LNCaP clone FGC (cell line): ENCODE measurements around the gene LBX2.
"Not testable (repeated sequence)": the region's sequence is repeated elsewhere in the genome, so short reads cannot be mapped to it uniquely, and the experiment has no call there.

Source experiments
- DNase-seq: peaks from one replicate; pipeline ENCODE4 v3.0.0-alpha.2; 2011; ENCODE audit warnings: low read depth
- H3K4me3 ChIP-seq: 2 replicates; pipeline ENCODE4 v1.5.1; 2011; ENCODE audit warnings: mild to moderate bottlenecking, low read depth, low read length, control low read depth
- TF ChIP-seq, protein P1 (sequence below): IDR thresholded peaks from 2 replicates; pipeline ENCODE4 v1.5.1; 2012; ENCODE audit warnings: mild to moderate bottlenecking; ENCODE audit not compliant: control insufficient read depth, insufficient read depth; ENCODE audit errors: extremely low read depth

Gene LBX2

DNA sequence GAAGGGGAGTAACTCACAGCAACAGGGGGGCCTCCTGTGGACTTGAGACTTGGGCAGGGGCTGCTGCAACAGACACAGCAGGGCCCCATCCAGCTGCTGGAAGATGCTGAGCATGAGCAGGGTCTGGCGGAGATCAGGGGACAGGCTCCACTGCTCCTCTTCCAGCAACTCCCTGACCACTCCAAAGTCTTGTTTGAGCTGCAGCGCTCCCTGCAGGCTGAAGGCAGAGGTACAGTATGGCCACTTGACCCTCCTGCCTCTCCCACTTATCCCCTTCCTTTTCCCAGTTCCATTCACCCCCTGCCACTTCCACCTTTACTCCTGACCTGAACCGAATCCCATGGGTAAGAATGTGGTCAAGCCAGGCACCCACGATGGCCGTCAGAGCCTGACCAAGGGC lies 24.5 kb downstream of the LBX2 start:
- DNase-seq = no peak
- TF ChIP-seq, protein P1, sequence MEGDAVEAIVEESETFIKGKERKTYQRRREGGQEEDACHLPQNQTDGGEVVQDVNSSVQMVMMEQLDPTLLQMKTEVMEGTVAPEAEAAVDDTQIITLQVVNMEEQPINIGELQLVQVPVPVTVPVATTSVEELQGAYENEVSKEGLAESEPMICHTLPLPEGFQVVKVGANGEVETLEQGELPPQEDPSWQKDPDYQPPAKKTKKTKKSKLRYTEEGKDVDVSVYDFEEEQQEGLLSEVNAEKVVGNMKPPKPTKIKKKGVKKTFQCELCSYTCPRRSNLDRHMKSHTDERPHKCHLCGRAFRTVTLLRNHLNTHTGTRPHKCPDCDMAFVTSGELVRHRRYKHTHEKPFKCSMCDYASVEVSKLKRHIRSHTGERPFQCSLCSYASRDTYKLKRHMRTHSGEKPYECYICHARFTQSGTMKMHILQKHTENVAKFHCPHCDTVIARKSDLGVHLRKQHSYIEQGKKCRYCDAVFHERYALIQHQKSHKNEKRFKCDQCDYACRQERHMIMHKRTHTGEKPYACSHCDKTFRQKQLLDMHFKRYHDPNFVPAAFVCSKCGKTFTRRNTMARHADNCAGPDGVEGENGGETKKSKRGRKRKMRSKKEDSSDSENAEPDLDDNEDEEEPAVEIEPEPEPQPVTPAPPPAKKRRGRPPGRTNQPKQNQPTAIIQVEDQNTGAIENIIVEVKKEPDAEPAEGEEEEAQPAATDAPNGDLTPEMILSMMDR = no peak
- H3K4me3 ChIP-seq = no peak overlapping the region

- no peak for DNase-seq
- no peak overlapping the region for H3K4me3 ChIP-seq
These were observed 24.9 kb downstream of the LBX2 start for GRCh38 chr2:74474481-74474880.

GRCh38 chr2:74472945-74473258 lies 26.5 kb downstream of the LBX2 start:
- peak overlapping the region; percentile 66 for H3K4me3 ChIP-seq
- no peak for DNase-seq
- TF ChIP-seq, protein P1 = no peak

More at GRCh38 chr2:74474481-74474880, 24.9 kb downstream of the LBX2 start:
- TF ChIP-seq, protein P1 = no peak

GRCh38 chr2:74472086-74472944 lies 27.1 kb downstream of the LBX2 start, which contains the start of gene MRPL53:
MRPL53 (minus strand) TSS chr2:74472680; CDS start chr2:74472660, 20 bp downstream.
- DNase-seq = peak; percentile 78
- H3K4me3 ChIP-seq = peak within 1 kb of the TSS; percentile 66
- TF ChIP-seq, protein P1 = no peak

- DNase-seq = no peak
- peak overlapping the region; percentile 66 for H3K4me3 ChIP-seq
- TF ChIP-seq, protein P1 = no peak
These were observed 27.9 kb downstream of the LBX2 start for GRCh38 chr2:74471332-74472065.

DNA sequence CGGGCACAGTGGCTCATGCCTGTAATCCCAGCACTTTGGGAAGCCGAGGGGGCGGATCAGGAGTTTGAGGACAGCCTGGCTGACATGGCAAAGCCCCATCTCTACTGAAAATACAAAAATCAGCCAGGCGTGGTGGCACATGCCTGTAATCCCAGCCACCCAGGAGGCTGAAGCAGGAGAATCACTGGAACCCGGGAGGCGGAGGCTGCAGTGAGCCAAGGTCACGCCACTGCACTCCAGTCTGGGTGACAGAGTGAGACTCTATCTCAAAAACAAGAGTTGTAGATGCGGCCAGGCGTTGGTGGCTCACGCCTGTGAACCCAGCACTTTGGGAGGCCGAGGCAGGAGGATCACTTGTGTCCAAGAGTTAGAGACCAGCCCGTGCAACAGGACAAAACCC lies 28.7 kb downstream of the LBX2 start:
- not testable (repeated sequence) for DNase-seq, H3K4me3 ChIP-seq

GRCh38 chr2:74464406-74464805 lies 35.0 kb downstream of the LBX2 start:
- TF ChIP-seq, protein P1 = no peak
- H3K4me3 ChIP-seq = peak overlapping the region; percentile 75
- DNase-seq = no peak
